HG02970 (cell line): ENCODE measurements around the gene MAP2K7.
"Not testable (repeated sequence)": the region's sequence is repeated elsewhere in the genome, so short reads cannot be mapped to it uniquely, and the experiment has no call there.

ENCODE experiments used
- ATAC-seq: cut with Tn5 transposase; IDR thresholded peaks from one replicate; pipeline ENCODE4 v1.9.1; 2021; ENCODE audit warnings: mild to moderate bottlenecking, moderate library complexity, moderate number of reproducible peaks; ENCODE audit not compliant: unreplicated experiment, low FRiP score

The MAP2K7 gene

GRCh38 chr19:7959211-7959610 is 55.5 kb downstream of the MAP2K7 start:
- no peak for ATAC-seq

- not testable (repeated sequence) for ATAC-seq
Measured at GRCh38 chr19:7961082-7961481, 57.4 kb downstream of the MAP2K7 start.

GRCh38 chr19:7961920-7962626 is 58.4 kb downstream of the MAP2K7 start:
- ATAC-seq, result no peak

- no peak for ATAC-seq
Measured at GRCh38 chr19:7962644-7963268, 59.1 kb downstream of the MAP2K7 start.

- ATAC-seq, result no peak
Measured at GRCh38 chr19:7963566-7963965, 59.9 kb downstream of the MAP2K7 start.
